Mucosa of gallbladder (tissue), 1 donor: ENCODE results near the gene TMEM223. TPM values are rescaled to one million over a fixed set of nuclear protein-coding genes. Genes with fewer than 3 reads are reported as not detected.
"Not testable (repeated sequence)": the region's sequence is repeated elsewhere in the genome, so short reads cannot be mapped to it uniquely, and the experiment has no call there.

ENCODE experiments used
- DNase-seq: peaks from one replicate; pipeline ENCODE4 v3.0.0-alpha.2; 2020; ENCODE audit warnings: low spot score
- total RNA-seq: library from RNA; stranded (reverse); gene quantifications from one replicate; pipeline ENCODE4 v1.2.1, GENCODE V29; 2021
- donor health status: DM: no; HTN: no; CAD: no.

The TMEM223 gene
- total RNA-seq, 1 donor from 2014 or later = 19.9 TPM

DNA sequence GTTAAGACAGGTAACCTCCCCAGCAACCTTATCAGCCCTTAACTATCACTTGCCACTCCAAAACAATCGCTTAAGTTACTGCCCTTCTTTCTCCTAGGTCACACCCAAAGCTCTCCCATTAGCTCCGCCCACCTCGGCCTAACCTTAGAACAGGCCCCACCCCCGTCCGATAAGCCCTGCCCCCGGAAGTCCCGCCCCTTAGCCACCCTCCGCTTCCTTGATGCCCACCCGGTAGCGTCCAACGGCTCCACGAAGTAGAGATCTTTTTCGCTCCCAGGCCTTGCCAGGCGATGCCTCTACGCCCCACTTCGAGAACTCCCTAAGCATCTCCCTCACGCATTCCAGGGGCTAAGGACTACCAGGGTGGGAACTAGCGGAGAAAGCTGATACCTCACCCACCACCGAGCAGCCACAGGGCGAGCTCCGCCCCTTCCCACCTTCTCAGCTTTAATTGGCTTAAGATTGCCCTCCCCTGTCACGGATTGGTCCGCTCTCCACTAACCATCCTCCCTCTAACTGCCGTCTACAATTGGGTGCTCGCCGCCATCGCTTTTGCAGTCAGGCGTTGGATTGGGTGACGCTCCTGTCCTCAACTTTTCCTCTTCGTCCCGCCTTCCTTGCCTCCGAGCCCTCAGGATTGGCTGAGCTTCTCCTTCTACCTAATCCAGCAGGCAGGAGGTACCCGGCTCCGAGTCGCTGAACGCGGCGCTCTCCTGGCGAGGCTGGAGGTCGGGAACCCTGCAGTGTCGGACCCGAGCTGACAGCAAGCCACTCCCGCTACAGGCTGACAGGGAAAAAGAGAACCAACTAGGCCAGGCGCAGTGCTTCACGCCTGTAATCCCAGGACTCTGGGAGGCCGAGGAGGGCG lies 37.8 kb downstream of the TMEM223 start, which contains the start of gene ZBTB3:
TSS of gene ZBTB3 (minus strand) at position 425 of the 868 bp plus-strand sequence. CDS start 496 bp downstream, outside the sequence.
- peak; percentile 98 for DNase-seq

DNA sequence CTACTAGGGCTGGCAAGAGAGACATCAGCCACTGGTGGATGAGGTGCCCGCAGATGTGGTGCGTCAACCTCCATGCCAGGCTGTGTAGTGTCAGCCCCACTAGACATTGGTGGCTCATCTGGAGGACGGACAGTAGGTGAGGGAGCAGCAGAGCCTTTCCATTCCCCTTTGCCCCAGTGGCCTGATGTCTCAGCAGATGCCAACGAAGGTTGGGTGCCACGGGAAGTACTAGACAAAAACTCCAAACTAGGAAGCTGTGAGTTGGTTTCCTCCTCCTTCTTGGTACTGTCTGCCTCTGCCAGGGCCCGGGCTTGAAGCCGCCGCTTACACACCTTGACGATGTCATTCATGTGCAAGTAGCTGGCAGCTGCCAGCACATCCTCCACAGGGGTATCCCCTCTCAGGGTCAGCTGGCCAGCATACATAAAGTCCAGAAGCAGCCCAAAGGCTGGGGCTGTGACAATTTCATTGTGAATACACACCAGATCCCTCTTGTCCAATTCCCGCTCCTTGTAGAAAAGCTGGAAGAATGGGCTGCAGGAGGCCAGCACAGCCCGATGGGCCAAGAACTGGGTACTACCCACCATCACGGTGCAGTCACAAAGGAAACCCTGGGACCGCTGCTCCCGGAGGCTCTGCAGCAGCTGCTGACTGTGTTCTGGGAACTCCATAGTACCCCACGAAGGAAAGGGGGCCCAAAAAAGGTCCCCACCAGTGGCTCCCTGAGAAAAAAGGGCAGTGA lies 38.6 kb downstream of the TMEM223 start:
- DNase-seq = no peak

DNA sequence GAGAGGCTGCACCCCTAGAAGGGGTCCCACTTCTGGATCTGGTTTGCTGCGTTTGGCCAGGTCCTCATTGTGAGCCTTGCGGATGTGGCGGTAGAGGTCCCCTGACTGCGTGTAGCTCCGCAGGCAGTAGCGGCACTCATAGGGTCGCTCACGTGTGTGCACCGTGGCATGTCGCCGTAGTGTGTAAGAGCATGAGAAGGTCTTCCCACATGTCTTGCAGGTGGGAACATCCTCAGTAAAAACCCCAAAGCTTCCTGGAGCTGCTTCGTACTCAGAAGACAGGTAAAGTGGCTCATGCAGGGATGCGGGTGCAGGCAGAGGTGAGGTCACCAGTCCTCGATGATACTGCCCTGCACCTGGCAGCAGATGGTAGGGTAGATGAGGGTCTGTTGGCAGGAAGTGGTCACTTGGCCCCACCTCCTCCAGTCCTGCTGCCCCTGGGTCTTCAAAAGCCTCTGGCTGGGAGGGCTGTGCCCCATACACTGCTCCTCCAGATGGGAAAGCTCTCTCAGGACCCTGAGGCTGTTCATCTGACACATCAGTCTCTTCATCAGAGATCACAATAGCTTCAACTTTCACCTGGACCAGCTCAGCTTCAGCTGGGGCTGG lies 39.5 kb downstream of the TMEM223 start:
- no peak for DNase-seq

DNA sequence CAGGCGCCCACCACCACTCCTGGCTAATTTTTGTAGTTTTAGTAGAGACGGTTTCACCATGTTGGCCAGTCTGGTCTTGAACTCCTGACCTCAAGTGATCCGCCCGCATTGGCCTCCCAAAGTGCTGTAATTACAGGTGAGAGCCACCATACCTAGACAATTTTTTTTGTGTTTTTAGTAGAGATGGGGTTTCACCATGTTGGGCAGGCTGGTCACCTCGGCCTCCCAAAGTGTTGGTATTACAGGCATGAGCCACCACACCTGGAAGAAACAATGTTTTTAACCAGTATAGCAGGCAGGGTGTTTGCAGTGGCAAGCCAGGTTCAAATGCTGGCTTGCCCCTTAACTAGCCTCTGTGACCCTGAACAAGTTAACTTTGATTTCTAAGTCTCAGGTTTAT lies 41.9 kb downstream of the TMEM223 start:
- not testable (repeated sequence) for DNase-seq

DNA sequence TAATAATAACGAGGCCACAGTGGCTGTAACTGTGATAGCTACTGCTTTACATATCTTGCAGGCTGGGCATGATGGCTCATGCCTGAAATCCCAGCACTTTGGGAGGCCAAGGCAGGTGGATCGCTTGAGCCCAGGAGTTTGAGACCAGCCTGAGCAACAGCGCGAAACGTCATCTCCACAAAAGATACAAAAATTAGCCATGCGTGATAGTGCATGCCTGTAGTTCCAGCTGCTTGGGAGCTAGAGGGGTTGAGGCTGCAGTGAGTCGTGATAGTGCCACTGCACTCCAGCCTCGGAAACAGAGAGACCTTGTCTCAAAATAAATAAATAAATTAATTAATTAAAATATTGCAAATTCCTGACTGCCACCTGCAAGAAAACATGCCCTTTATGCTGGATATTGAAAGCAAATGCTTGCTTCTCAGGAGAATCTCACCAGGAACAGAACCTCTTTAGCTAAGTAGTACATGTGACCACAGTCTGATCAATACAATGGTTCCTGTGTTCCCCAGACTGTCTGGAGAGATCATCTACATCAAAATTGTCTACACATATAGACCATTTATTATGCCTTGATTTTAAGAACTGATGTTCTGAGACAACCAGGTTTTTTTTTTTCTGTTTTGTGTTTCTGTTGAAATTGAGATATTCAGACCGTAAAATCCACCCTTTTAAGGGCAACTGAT lies 44.2 kb downstream of the TMEM223 start:
- no peak for DNase-seq

Other genes starting within 250 kb of the TMEM223 start
- gene AHNAK, start 245.2 kb downstream of the TMEM223 start, total RNA-seq = 549 TPM
- gene EEF1G, start 218.1 kb downstream of the TMEM223 start, total RNA-seq = 1,062 TPM
- gene TUT1, start 200.5 kb downstream of the TMEM223 start, total RNA-seq = 26.2 TPM
- gene MTA2, start 190.1 kb downstream of the TMEM223 start, total RNA-seq = 87.6 TPM
- 66.1 TPM for gene EML3, start 179.2 kb downstream of the TMEM223 start, total RNA-seq
- gene ROM1, start 178.7 kb downstream of the TMEM223 start, total RNA-seq = 9.9 TPM
- 60.7 TPM for gene B3GAT3, start 170.0 kb downstream of the TMEM223 start, total RNA-seq
- gene GANAB, start 145.4 kb downstream of the TMEM223 start, total RNA-seq = 266 TPM
- gene INTS5, start 138.7 kb downstream of the TMEM223 start, total RNA-seq = 23.7 TPM
- 50.8 TPM for gene C11orf98, start 126.8 kb downstream of the TMEM223 start, total RNA-seq
- gene CSKMT, start 126.7 kb downstream of the TMEM223 start, total RNA-seq = 10.6 TPM
- gene UQCC3, start 120.3 kb downstream of the TMEM223 start, total RNA-seq = 11.1 TPM
- gene LBHD1, start 119.7 kb downstream of the TMEM223 start, total RNA-seq = 7.7 TPM
- 86.9 TPM for gene UBXN1, start 112.9 kb downstream of the TMEM223 start, total RNA-seq
- gene LRRN4CL, start 102.5 kb downstream of the TMEM223 start, total RNA-seq = 4.3 TPM
- gene BSCL2, start 84.6 kb downstream of the TMEM223 start, total RNA-seq = 108 TPM
- 0.40 TPM for gene GNG3, start 84.3 kb downstream of the TMEM223 start, total RNA-seq
- gene HNRNPUL2, start 64.5 kb downstream of the TMEM223 start, total RNA-seq = 51.9 TPM
- 38.9 TPM for gene TTC9C, start 63.5 kb downstream of the TMEM223 start, total RNA-seq
- 21.4 TPM for gene ZBTB3, start 37.8 kb downstream of the TMEM223 start, total RNA-seq
- 53.5 TPM for gene POLR2G, start 30.4 kb downstream of the TMEM223 start, total RNA-seq
- 24.0 TPM for gene TAF6L, start 20.6 kb downstream of the TMEM223 start, total RNA-seq
- gene TMEM179B, start 4.6 kb downstream of the TMEM223 start, total RNA-seq = 67.8 TPM
- gene NXF1, start 13.4 kb upstream of the TMEM223 start, total RNA-seq = 85.7 TPM
- 48.8 TPM for gene STX5, start 40.0 kb upstream of the TMEM223 start, total RNA-seq
- gene TEX54, start 40.8 kb upstream of the TMEM223 start, total RNA-seq = not detected
- 31.6 TPM for gene WDR74, start 47.6 kb upstream of the TMEM223 start, total RNA-seq
- gene SLC3A2, start 88.9 kb upstream of the TMEM223 start, total RNA-seq = 104 TPM
- 0.09 TPM for gene CHRM1, start 129.4 kb upstream of the TMEM223 start, total RNA-seq
- gene SLC22A6, start 193.0 kb upstream of the TMEM223 start, total RNA-seq = not detected
- not detected for gene SLC22A8, start 223.8 kb upstream of the TMEM223 start, total RNA-seq